ENCODE results near the gene FGF12.

DNA sequence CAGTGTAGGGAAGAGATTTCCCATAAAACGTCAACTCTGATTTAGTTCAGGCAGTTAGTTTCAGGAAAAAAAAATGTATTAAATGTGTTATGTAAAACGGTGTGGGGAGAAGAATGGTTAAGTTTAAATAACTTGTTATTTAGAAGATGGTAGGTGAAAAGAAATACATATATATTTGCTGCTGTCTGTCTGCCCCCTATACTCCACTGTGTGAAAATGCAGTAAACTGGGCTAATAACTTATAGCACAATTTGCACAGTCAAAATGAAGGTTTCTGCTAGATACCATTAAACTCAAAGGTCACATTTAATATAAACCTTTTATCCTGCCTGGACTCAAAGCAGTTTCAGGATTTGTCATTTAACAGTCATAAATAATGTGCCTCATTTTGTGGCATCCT lies 515.0 kb downstream of the FGF12 start:
- no peak for TF ChIP-seq SIN3A (IDR thresholded peaks at IDR 0.05; ENCODE audit: borderline replicate concordance, insufficient read depth, low read length)
- no peak for TF ChIP-seq POLR2AphosphoS5 (IDR thresholded peaks at IDR 0.05; ENCODE audit: low read depth, low read length)
- TF ChIP-seq, protein P1, sequence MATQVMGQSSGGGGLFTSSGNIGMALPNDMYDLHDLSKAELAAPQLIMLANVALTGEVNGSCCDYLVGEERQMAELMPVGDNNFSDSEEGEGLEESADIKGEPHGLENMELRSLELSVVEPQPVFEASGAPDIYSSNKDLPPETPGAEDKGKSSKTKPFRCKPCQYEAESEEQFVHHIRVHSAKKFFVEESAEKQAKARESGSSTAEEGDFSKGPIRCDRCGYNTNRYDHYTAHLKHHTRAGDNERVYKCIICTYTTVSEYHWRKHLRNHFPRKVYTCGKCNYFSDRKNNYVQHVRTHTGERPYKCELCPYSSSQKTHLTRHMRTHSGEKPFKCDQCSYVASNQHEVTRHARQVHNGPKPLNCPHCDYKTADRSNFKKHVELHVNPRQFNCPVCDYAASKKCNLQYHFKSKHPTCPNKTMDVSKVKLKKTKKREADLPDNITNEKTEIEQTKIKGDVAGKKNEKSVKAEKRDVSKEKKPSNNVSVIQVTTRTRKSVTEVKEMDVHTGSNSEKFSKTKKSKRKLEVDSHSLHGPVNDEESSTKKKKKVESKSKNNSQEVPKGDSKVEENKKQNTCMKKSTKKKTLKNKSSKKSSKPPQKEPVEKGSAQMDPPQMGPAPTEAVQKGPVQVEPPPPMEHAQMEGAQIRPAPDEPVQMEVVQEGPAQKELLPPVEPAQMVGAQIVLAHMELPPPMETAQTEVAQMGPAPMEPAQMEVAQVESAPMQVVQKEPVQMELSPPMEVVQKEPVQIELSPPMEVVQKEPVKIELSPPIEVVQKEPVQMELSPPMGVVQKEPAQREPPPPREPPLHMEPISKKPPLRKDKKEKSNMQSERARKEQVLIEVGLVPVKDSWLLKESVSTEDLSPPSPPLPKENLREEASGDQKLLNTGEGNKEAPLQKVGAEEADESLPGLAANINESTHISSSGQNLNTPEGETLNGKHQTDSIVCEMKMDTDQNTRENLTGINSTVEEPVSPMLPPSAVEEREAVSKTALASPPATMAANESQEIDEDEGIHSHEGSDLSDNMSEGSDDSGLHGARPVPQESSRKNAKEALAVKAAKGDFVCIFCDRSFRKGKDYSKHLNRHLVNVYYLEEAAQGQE (IDR thresholded peaks at IDR 0.05; ENCODE audit: insufficient read depth in 1 of 2, low read depth in 2 of 2, low read length in 2 of 2) = no peak
- TF ChIP-seq TAF1 (IDR thresholded peaks at IDR 0.05; ENCODE audit: borderline replicate concordance, insufficient read depth, low read length) = no peak
- TF ChIP-seq FOXP2 (optimal IDR thresholded peaks at IDR 0.05; ENCODE audit: borderline replicate concordance, extremely low read depth, extremely low read length, insufficient read depth) = no peak
